ENCODE measurements around the gene ACKR4.

DNA sequence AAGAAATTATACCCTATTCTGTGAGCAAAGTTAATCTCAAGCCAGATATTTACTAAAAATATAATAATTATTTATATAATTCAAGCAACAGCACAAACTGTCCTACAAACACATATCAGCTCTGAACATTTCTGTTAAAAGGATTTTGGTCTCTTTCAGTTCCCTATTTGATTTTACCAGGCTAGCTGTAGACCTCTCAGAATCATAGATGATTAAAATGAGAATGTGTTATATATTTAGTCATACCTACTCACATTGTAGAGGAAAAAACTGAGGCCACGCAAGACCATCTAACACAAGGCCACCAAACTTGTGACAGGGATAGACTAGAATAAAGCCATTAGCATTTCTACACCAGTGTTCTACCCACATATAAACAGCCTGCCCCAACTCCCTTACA lies 28.5 kb downstream of the ACKR4 start:
- TF ChIP-seq CTCF (IDR thresholded peaks at IDR 0.05) = no peak
- no peak for TF ChIP-seq POLR2A (IDR thresholded peaks at IDR 0.05)
